Activated CD8-positive, alpha-beta memory T cell treated with anti-CD3 and anti-CD28 coated beads, Interleukin-2, amount 50 U/mL, for 24 hours (primary cell): ENCODE measurements around the gene HLA-DRB5.
"Not testable (repeated sequence)": the region's sequence is repeated elsewhere in the genome, so short reads cannot be mapped to it uniquely, and the experiment has no call there.

Experiments used
- DNase-seq: peaks from one replicate; pipeline ENCODE4 v3.0.0-alpha.2; 2020; ENCODE audit errors: extremely low read depth

Gene HLA-DRB5

DNA sequence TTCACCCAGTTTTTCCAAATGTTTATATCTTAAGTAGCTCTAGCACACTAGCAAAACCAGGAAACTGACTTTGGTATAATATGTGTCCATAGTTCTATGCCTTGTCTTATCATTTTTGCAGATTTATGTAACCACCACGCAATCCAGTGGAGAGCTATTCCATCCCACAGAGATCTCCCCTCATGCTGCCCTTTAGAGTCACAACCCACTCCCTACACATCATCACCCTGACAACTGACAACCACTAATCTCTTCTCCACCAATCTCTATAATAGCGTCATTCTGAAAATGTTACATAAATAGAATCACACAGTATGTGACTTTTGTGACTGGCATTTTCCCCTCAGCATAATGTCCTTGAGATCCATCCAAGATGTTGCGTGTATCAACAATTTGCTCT, 29.1 kb downstream of the HLA-DRB5 start:
- no peak for DNase-seq

DNA sequence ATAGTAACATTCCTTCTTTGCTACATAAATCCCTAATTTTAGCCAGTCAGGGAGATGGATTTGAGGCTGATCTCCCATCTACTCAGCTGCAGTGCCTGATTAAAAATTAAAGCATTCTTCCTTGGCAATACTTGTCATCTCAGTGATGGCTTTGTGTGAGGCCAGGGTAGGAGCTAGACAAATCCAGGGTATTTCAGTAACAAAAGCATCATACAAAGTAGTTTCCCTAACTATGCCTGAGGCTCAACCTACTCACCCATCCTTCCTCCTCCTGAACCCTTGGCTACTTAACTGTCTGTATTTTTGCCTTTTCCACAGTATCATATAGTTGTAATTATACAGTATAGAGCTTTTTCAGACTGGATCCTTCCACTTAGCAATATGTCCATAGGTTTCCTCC, 37.7 kb downstream of the HLA-DRB5 start:
- DNase-seq, result no peak

DNA sequence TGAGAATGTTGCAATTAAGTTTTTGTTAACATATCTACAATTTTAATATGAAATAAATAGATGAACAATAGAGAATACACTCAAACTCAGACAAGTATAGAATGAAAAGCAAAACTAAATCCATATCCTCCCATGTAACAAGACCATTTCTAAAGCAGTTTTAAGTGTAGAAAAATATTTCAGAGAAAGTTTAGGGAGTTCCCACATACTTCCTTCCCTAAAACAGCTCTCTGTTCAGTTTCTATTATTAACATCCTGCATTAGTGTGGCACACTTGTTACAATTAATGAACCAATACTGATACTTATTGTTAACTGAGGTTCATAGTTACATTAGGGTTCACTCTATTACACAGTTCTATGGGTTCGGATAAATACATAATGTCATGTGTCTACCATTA, 38.4 kb downstream of the HLA-DRB5 start:
- no peak for DNase-seq

DNA sequence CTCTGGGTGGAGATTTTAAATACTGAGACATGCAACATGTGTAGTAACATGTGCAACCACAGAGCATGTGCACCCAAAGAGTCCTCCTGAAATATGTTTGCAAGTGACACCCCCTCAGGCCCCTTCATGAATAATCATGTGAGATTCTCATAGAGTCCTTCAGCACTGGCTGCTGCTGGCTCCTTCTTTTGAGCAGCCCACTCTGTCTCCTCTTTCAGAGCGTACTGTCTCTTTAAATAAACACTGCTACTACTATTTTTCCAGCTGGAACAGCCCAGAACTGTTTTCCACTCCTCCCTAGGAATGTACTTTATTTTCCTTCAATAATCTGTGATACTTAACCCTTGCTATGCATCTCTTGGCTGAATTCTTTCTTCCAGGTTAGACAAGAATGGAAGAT, 42.0 kb downstream of the HLA-DRB5 start:
- DNase-seq, result no peak

DNA sequence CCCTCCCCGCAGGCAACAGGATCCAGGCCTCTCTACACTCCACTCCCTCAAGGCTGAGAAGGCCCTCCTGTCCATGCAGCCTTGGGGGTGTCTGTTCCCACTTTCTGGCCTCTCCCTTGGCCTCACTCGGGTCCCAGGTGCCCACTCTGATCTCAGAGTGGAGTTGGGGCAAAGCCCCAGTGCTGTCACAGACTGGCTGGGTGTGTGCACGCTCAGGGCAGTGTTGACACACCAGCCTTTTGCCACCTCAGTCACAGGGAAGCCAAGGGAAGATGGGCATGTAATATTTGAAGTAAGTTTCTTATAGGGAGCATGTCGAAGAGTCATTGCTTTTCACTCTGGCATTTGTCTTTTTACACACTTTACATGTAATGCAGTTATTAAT, 45.5 kb downstream of the HLA-DRB5 start:
- no peak for DNase-seq

DNA sequence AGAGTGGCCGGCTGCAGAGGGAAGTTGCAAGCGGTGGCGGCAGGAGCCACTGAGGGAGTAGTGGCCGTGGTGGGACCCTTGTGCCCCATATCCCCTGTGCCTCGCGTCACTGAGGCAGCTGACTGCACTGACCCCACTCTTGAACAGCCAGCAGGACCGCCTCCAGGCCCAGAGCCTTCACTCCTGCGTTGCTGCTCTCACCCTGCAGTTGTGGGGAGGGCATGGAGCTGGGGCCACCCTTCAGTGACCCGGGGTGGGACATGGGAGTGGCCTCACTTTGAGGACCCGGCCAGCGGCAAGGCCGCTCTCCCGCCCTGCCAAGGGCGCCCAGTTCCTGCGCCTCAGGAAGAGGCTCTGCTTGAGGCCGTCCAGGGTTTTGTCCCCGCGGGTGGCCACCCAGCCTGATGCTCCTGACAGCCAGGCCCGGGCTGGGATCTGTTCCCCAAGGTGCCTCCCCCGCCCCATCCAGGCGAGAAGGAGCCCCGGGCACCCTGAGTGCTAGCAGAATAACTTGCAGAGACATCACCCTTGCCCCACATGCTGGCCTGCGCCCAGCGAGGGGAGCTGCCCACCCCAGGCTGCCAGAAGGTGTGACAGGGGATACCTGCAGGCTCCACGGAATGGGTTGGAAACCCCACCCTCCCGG, 46.0 kb downstream of the HLA-DRB5 start:
- DNase-seq, result no peak

DNA sequence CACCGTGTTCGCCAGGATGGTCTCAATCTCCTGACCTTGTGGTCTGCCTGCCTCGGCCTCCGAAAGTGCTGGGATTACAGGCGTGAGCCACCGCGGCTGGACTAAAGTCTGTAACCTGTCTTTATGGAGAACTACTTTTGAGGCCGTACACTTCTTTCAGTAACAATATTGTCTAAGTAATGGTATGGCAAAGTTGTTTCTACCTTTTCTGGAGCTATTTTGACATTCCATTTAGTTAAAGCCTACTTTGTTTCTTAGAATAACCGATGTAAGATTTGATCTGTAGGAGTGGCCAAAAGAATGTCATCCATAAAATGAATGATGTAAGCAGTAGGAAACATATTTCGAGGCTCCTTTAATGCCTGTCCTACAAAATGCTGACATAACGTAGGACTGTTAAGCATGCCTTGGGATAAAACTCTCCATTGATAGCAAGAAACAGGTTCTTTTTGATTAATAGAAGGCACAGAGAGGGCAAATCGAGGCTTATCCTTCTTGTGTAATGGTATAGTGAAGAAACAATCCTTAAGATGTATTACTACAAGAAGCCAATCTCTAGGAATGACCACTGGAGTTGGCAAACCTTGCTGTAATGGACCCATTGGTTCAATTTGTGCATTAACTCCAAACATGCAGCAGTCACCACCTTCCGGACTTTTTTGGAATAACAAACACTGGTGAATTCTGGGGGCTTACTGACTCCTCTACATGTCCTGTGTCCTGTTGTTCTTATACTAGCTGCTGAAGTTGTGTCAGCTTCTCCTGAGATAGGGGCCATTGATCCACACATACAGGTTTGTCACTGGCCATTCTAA, 54.5 kb downstream of the HLA-DRB5 start:
- DNase-seq, result no peak

DNA sequence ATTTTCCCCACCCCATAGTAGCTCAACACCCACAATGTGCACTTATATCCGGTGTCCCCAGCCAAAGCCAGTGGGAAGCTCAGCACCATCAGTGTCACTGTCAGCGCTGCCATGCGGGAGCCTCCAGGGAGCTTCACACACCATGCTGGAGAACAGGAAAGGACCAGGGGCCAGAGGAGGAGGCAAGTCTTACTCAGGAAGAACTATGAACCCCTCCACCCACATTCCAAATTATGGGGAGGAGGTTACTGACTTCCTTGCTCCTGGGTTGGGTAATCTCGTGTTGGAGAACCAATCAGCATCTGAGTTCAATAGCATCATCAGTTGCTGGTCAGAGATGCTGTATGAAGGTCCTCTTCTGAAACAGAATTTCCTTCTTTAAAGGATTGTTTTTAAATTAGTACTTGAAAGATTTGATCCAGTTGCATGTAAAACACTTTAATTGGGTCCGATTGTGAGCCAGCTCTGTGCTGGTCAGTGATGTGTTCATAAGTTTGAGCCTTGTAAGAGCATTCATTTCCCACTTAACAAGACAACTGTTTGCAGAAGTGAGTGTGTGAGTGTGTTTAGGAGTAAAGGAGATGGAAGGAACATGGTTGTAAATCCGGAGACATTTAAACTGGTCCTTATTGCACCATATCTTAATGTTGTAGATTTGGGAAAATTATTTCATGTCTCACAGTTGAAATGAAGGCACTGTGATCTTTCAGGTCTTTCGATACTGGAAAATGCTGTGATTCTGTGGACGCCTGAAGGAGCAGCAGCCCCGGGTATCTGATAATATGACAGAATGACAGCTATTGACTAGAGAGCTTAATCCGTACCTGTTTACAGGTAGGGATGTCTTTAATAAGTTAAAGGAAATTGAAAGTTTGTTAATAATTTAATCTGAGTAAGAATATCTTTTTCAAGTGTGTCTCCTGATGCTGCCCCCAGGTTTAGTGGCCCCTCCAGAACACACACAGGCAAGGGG, 56.4 kb downstream of the HLA-DRB5 start:
- not testable (repeated sequence) for DNase-seq

DNA sequence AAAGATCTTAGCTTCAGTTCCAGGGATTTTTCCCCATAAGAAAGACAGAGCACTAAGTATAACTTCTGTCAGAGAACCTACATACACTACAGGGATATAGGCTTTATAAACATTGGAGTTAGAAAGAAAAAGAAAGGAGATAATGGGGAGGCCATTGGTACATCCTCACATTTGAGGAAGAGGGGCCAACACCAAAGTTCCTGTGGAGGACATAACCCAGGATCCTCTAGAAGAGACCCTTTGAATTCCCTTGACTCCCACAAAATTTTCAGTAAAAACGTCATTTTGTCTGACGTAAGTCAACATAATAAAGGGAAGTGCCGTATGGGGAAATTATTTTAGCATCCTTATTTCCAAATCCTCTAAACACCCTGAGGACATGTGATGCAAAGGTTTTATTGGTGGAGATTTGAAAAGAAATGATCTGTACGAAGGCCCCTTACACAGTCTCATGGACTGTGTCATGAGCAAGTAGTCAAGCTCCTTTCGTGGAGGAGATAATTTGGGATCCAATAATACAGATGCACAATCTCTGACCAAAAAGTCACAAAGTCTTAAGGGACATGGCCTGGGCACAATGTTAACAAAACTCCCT, 57.2 kb downstream of the HLA-DRB5 start:
- DNase-seq, result no peak

DNA sequence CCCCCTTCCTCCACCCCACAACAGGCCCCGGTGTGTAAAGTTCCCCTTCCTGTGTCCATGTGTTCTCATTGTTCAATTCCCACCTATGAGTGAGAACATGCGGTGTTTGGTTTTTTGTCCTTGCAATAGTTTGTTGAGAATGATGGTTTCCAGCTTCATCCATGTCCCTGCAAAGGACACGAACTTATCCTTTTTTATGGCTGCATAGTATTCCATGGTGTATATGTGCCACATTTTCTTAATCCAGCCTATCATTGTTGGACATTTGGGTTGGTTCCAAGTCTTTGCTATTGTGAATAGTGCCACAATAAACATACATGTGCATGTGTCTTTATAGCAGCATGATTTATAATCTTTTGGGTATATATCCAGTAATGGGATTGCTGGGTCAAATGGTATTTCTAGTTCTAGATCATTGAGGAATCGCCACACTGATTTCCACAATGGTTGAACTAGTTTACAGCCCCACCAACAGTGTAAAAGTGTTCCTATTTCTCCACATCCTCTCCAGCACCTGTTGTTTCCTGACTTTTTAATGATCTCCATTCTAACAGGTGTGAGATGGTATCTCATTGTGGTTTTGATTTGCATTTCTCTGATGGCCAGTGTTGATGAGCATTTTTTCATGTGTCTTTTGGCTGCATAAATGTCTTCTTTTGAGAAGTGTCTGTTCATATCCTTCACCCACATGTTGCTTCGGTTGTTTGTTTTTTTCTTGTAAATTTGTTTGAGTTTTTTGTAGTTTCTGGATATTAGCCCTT, 62.2 kb downstream of the HLA-DRB5 start:
- DNase-seq, result not testable (repeated sequence)
